UCSD-AML1 (cell line): ENCODE data around the gene TNNC1.
A peak's percentile ranks its signal among the peaks of the same experiment; 100 is the strongest.

Experiments used
- DNase-seq: peaks from one replicate; lab custom pipeline; 2025; ENCODE audit not compliant: unreplicated experiment; lab: John Stamatoyannopoulos, UW

Gene TNNC1

DNA sequence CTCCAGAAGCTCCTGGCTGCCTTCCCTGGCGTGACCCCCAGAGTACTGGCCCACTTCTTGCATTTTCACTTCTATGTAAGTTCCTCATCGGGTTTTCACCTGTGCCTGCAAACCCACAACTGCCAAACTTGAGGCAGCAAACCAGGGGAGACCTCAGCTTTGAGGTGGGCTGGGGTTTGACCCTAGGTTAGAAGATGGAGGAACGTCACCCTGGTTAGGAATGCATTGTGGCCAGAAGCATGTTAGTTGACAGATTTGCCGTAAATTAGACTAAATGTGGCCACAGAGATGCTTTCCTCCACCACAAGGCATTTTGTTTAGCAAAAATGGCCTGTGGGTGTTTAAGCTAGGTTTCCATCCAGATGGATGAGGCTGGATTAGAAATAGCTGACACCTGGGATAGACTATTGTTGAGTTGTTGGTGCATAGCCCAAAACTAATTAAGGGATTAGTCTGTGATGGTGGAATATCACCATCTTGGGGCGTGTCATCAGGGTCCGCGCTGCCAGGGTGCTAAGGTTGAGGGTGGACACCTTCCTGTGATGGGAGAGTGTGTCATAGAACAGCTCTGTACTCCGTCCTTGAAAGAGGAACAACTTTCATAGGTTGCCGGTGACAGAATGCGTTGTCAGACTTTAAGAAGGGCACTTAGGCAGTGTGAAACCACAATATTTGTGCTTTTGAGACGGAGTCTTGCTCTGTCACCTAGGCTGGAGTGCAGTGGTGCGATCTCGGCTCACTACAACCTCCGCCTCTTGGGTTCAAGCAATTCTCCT is 5.1 kb upstream of the TNNC1 start:
- no peak for DNase-seq

DNA sequence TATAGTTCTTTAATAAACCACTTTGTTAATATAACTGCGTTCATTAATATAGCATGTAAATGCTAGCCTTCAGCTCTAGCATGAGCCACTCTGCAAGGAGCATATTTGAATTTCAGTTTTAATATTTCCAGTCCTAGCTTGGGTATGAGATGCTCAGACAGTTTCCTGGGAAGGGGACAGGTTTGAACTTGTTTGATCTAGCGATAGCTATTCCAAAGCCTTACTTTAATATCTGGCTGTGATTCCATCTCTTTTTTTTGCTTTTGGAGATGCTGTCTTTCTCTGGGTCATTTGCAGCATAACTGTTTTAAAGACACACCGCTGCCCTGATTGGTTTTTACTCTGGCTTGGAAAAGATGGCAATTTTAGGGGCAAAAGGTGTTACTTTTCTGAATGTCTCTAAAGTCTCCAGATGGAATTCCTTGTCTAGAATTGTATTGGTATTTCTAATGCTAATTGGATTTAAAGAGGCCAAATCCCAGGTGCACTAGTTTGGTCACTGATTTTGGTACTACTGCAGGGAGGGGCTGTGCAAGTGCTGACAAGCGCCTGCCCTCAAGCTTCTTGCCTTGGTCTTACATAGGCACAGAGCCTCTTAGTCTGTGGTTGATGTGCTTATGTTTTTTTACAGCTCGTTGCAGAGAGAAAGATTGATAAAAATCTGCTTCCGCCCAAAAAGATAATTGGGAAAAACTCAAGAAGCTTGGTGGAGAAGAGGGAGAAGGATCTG is 4.4 kb upstream of the TNNC1 start:
- DNase-seq: no peak

DNA sequence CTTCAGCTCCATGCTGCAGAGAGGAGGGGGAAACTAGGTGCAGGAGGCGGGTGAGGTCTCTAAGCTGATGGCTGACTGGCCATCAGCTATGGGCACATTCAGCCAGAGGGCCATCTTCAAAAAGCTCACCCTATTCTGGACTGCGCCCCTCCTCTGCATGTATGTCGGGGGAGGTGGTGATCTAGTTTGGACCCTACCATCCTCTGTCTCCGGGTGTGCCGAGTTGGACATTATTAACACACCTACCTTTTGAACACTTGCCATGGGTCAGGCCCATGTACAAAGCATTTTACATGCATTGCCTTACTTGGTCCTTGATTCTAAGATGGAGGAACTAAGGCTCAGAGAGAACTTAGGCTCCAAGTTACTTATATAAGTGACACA is 3.0 kb upstream of the TNNC1 start:
- no peak for DNase-seq

DNA sequence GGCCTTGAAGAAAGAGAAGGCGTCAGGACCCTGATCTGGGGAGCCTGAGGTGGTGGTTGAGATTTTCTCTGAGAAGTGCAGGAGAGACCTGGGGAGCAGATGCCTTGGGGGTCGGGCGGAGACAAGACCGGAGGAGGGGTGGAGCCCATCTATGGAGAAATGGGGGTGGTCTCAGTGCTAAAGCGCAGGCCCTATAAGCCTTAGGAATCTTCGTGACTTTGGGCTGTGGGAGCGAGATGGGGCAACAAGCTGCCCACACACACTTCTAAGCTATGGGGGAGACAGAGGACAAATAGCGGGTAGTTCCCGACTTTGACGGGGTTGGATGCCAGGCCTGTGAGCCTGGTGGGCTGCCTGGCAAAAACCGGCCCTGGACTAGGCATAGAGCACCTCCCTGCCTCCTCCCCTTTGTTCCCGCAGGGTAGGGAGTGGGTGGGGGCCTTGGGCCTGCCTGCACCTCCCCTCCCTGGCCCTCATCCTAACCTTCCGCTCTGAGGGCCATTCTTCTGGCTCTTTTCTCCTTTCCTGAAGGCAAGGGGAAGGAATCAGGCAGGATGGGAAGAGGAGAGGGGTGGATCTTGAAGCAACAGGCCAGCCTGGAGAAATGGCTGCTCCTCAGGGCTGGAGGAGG is 2.4 kb upstream of the TNNC1 start:
- no peak for DNase-seq

DNA sequence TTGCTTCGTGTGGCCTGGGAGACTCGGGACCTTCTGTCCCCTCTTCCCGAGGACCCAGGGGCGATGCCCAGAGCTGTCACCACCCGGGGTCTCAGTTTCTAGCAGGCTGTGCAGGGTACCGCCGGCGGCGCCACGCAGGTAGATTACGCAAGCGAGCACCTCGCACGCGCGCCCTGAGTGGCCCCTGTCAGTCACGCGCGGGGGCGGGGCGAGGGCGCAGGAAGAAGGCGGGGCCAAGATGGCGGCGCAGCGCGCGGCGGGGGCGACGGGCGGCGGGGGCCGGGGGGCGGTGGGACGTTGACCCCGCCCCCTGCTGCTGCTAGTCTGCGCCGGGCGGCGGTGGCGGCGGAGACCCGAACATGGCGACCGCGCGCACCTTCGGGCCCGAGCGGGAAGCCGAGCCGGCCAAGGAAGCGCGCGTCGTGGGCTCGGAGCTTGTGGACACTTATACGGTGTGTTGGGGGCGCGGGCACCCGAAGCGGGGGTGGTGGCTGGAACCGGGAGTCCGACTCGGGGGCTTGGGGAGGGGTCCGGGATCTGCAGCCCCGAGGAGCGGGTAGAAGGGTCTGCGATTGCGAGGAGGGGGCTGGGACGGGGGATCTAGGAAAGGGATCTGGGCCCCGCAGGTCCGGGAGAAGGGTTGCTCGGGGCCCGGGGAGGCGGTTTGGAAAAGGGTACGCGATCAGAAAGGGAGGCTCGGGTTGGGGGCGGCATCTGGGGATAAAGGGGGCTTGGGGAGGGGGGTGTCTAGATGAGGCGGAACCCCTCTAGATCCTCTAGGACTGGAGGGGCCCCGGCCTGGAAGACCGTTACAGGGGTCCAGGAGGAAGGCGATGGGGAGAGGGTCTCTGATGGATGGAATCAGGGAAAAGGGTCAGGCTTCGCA is 1.7 kb upstream of the TNNC1 start, which contains the start of gene NISCH:
NISCH (plus strand) TSS at position 322 of the 886 bp plus-strand sequence; CDS start at position 360, 38 bp downstream.
- peak; percentile 90 for DNase-seq

DNA sequence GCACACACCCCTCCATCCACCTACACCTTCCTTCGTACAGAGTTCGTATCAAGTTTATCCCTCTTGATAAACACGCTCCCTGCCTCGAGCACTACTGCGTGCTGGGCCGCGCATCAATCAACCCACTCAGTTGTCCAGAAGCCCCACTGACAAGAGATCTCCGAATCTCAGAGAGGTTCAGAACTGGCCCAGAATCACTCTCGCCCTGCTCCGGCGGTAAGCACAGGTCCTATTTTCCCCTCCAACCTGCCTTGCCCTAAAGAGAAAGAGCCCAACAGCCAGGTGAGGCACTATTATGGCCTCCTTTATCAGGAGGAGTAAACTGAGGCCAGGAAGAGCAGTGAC is 1.1 kb upstream of the TNNC1 start:
- DNase-seq: no peak

DNA sequence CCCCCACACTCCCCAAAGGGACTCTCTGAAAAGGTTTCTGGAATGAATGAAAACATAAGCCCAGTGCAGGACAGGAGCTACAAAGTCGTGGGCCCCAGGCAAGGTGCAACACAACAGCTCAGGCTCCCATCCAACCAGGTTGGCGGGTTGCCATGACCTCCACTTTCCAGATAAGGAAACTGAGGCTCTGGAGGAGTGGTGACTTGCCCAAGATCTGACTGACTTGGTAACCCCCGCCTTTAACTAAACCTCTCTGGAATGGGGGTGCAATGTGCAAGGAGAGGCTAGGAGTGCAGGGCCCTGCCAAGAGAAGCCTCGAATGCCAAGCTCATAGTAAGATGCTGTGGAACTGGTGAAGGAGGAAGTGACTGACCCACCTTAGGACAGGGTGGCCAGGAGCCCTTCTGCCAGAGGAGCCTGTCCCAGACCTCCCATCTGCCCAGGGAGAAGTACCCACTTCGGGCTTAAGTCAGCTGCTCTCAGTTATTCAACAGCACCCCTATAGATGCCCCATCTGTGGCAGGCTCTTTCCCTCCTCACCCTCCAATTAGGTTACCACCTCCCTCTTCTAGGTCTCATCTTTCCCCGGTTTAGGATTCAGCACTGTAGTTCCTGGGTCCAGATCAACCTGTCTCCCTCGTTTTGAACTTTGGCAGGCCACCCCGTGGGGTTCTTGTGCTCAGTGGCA is 553 bp upstream of the TNNC1 start:
- DNase-seq: no peak

DNA sequence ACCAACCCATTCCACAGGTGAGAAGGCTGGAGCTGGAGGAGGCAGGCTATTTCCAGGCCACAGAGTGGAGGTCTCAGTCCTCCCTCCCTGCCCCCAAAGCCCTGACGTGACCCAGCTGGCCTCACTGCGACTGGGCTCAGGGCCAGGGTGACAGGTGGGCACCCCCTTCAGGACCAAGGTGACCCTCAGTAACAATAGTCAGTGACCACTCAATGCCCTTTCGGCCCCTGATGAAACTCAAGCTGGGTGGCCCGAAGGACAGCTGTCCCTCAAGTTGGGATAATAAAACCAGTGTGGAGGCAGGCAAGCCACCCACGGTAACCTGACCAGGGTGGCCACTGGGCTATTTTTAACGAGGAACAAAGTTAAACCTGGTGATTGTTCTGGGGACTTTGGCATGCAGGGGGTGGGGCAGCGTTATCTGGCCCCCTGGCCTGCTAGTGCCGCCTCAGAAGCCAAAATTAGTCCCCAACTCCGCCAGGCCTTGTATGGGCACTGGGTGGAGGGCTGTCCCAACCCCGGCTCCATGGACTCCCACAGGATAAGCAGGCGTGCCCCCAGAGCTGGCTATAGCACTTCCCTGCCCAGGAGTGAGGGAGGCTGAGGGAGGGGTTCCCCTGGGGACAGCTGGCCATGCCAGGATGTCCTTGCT is 1.1 kb downstream of the TNNC1 start:
- no peak for DNase-seq

DNA sequence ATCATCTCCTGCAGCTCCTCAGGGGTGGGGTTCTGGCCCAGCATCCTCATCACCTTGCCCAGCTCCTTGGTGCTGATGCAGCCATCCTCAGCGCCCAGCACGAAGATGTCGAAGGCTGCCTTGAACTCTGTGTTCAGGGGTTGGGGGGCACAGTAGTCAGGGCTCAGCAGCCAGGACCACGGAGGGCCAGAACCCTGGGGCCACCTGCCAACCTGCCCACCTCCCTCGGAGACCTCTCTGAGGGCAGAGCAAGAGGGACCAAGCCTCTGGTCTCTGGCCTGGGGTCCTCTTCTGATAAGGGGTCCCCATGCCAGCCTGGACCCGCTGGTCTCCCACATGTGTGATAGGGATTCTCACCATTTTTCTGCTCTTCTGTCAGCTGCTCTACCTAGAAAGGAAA is 1.7 kb downstream of the TNNC1 start:
- no peak for DNase-seq

DNA sequence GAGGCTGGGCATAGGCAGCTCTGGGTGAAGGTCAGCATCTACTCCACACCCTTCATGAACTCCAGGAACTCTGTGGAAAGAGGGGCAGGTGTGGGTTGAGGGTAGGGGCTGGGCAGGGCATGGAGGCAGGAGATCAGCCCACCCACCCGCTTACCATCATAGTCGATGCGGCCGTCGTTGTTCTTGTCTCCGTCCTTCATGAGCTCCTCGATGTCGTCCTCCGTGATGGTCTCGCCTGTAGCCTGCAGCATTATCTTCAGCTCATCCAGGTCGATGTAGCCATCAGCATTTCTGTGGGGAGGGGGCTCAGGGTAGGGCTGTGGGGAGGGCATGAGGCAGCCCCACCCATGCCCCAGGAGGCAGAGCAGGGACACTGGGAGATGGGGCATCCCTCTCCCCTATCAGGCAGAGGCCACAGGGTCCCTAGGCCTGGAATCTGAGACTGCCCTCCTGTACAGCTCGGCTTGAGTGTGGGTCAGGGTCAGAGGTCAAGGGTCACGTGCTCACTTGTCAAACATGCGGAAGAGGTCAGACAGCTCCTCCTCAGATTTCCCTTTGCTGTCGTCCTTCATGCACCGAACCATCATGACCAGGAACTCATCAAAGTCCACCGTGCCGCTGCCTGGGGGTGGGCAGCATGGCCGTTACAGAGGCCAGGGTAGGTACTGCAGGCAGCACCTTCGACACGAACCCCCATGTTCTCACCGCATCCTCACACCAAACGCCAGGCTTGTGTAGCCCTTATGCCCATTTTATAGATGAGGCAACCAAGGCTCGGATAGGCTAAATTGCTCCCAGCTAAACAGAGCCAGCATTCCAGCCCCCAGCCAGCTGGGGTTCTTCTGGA is 2.4 kb downstream of the TNNC1 start:
- no peak for DNase-seq

DNA sequence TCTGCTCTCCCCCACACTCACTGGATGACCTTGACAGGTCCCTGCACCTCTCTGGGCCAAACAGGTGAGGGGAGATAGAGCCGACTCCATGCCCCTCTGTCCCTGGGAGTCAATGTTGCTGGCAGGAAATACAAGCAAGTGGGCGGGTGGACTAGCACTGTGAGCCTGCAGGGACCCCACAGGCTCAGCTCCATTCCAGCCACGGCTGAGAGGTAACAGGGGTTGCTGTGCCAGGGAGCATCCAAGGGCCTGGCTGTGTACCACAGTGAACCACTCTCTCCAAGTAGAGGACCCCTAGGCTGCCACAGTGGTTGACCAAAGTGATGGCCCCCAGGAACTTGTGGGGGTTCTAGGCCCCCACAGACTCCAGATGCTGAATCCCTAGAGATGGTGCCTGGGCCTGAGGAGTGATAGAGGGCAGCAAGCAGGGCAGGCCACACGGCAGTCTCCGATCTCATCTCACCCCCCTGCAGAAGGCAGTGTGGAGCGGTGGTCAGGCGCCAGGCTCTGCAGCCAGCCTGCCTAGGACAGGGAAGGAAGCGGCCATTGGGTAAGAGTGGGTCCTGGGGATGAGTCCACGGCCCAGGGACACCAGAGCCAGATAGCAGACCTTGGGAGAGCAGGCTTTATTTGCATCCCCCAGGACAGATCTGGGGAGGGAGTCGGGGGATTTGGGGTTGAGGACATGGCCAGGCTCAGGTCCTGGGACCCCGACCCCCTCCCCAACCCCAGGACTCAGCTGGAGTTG is 3.2 kb downstream of the TNNC1 start:
- DNase-seq: no peak

DNA sequence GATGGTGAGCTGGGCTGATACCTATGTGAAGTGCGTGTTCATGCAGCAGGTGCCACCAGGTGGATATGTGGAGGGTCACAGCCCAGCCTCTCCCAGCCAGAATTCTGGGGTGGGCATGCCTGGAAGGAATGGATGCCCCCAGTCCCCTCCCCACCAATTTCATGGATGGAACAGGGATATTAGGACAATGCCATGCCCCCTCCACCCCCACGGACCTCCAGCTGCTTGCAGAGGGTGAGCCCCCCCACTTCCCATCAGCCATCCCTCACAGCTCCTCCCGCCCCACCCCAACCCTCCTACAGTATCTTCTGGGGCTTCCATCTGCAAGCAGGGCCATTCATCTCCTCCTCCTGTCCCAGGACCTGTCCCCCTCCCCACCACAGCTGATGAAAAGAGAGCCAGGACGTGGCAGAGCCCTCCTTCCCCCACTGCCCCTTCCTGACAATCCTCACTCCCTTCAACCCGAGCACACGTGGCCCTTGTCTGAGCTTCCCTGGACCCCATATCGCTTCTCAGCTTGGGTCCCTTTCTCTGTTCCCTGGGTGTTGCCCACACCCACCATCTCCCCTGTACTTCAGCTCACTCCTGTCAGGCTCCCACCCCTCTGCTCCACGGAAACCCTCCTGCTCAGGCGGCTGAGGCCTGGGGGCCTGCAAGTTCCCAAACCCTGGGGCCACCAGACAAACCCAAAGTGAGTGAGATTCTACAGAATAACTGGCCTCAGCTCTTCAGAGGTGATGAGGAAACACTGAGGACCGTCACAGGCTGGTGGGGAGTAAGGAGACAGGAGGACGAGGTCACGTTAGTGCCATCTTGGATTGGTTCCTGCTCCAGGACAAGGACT is 6.1 kb downstream of the TNNC1 start:
- no peak for DNase-seq

DNA sequence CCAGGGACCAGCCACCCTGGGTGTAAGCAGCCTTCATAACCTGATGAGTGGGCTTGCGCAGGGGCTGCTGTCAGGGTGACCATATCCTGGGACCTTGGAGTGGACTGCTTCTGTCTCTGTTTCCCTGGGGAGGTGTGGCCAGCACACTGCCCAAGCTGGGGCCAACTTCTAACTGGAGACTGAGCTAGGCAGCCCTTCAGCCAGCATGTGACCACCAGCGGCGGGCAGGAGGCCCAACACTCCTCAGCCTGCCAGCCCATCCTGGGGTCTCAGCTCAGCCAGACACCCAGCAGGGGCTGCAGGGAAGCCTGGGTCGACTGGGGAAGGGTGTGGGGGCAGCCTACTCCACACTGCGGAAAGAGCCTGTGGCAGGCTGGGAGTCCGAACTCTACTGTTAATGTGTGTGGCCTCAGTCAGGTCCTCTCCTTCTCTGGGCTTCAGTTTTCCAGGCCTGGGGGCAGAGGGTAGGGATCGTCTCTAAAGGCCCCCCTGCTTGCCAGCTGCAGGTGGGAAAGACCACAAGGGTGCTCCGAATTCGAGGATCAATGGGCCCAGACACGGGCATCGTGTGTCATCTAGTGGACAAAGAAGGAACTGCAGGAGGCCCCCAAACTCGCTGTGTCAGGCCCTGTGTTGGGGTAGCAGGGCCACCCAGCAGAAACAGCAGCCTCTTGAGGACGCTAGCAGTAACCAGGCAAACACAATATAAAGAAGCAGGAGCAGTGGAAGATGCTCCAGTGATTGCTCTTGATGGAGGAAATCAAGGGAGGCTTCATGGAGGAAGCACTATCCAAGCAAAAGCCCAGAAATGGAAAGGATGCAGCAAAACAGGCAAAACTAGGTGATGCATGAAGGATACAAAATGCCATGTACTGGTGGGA is 7.0 kb downstream of the TNNC1 start:
- peak; percentile 66 for DNase-seq

DNA sequence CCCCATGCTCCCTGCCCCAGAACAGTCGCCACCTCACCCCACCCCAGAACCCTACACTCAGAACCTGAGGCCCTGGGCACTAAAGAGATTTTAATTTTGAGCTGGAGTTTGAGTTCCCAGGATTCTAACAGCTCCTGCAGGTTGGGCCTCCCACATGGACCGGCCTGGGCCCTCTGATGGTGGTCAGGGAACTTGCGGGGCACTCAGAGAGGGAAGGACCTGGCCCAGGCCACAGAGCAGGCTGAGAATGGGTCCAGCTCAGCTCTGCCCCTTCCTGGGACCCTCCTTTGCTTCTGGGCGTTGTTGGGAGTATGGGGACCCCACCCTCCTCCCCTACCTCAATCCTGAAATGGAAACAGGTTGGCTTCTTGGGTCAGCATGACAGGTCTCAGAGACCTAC is 7.8 kb downstream of the TNNC1 start:
- no peak for DNase-seq

DNA sequence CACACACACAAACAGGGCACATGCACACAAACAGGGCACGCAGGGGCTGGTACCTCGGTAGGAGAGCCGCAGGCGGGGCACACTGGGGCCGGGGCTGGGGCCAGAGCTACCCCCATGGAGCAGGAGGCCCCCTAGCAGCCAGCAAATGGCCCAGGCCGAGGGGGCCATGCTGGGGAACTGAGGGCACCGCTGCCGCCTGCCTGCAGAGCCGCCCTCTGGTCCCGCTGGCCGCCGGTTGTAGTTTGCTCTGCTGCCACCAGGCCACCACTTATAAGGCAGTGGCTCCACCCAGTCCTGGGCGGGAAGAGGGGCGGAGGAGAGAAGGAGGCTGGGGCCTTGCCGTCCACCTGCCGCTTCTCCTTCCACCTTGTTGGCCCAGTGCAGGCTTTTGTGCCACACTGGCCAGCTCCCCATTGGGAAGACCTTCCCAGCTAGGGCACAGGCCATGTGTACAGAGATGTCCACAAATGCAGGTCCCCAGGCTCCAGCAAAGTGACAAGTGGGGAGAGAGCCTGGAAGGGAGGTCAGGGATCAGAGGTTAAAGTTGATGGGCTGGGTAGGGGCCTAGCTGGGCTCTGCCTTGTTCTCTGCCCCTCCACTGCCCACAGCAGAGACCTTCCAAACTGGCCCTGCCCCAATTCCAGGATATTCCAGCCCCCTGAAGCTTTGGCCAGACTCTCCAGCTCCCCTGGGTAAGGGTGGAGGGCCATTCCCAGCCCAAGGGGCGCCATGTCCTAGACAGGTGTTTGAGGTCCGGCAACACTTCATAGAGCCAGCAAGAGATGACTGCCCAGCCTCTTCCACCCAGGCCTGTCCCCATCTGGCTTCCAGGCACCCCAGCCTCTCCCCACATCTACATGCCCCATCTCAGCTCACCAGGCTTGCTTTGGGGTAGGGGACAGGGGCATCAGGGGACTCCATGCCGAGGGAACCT is 8.7 kb downstream of the TNNC1 start, which contains the start of gene SEMA3G:
SEMA3G (minus strand) TSS at position 244 of the 934 bp plus-strand sequence; CDS start at position 168, 76 bp downstream.
- DNase-seq: peak; percentile 78
